Lower leg skin (tissue), 3 donors: Measurements from ENCODE around the gene PILRA.

Experiments used
- POLR2A ChIP-seq, 2 donors: fragments of 450-650 bp; IDR thresholded peaks; one replicate each; pipeline ENCODE4 v1.6.1; 2016 to 2017; ENCODE audit warnings: antibody characterized with exemption in 2 of 2, mild to moderate bottlenecking in 1 of 2, moderate library complexity in 1 of 2
- TF ChIP-seq, protein P1 (sequence below), 3 donors: fragments of 450-650 bp; IDR thresholded peaks; one replicate each; pipeline ENCODE4 v1.5.1; 2016; ENCODE audit warnings: antibody characterized with exemption in 3 of 3, mild to moderate bottlenecking in 3 of 3, moderate library complexity in 2 of 3

GRCh38 chr7:100433276-100433591, 59.9 kb downstream of the PILRA start:
- TF ChIP-seq, protein P1, sequence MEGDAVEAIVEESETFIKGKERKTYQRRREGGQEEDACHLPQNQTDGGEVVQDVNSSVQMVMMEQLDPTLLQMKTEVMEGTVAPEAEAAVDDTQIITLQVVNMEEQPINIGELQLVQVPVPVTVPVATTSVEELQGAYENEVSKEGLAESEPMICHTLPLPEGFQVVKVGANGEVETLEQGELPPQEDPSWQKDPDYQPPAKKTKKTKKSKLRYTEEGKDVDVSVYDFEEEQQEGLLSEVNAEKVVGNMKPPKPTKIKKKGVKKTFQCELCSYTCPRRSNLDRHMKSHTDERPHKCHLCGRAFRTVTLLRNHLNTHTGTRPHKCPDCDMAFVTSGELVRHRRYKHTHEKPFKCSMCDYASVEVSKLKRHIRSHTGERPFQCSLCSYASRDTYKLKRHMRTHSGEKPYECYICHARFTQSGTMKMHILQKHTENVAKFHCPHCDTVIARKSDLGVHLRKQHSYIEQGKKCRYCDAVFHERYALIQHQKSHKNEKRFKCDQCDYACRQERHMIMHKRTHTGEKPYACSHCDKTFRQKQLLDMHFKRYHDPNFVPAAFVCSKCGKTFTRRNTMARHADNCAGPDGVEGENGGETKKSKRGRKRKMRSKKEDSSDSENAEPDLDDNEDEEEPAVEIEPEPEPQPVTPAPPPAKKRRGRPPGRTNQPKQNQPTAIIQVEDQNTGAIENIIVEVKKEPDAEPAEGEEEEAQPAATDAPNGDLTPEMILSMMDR (IDR thresholded peaks at IDR 0.05): no peak
- no peak for TF ChIP-seq POLR2A (IDR thresholded peaks at IDR 0.05)
